ENCODE results near the gene TRNT1.

DNA sequence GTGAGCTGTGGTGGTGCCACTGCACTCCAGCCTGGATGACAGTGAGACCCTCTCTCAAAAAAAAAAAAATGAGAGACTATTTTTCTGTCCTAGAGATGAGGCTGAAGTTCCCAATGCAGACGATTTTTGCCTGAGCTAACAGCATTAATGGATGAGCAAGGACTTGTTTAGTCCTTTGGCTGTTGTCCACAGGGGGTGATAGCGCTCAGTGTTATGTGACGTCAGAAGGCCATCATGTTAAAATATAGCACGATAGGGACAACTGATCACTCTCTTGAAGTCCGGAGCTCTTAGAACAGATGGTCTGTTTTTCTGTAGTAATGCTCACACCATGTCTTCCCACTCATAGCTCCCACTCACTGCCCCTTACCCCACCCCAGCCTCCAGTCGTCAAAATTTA is 6.8 kb downstream of the TRNT1 start:
- TF ChIP-seq CTCF (IDR thresholded peaks at IDR 0.05; ENCODE audit: insufficient read depth, low read depth, low read length) (no peak), EZH2 (IDR thresholded peaks at IDR 0.05; ENCODE audit: insufficient read depth, low read length) (no peak)

Data from astrocyte (in vitro differentiated cells and primary cell).